Type B pancreatic cell (in vitro differentiated cells): Measurements from ENCODE around the gene HABP2. TPM values are rescaled to one million over a fixed set of nuclear protein-coding genes. Genes with fewer than 3 reads are reported as not detected.

Experiments used
- DNase-seq: peaks from one replicate; pipeline ENCODE4 v3.0.0; 2021; ENCODE audit warnings: mixed read lengths; ENCODE audit not compliant: unreplicated experiment; ENCODE audit errors: extremely low spot score
- H3K27ac Mint-ChIP-seq: 2 replicates; pipeline ENCODE4 v1.8.0; 2021; ENCODE audit warnings: mild to moderate bottlenecking, mixed read lengths
- H3K27me3 Mint-ChIP-seq: 2 replicates; pipeline ENCODE4 v1.8.0; 2021; ENCODE audit warnings: mixed read lengths
- H3K36me3 Mint-ChIP-seq: 2 replicates; pipeline ENCODE4 v1.8.0; 2021; ENCODE audit warnings: mixed read lengths
- H3K4me1 Mint-ChIP-seq: one replicate; pipeline ENCODE4 v1.8.0; 2021; ENCODE audit warnings: mixed read lengths; ENCODE audit not compliant: unreplicated experiment
- H3K4me3 Mint-ChIP-seq: 2 replicates; pipeline ENCODE4 v1.8.0; 2021; ENCODE audit warnings: mild to moderate bottlenecking, mixed read lengths
- H3K9me3 Mint-ChIP-seq: 2 replicates; pipeline ENCODE4 v1.8.0; 2021; ENCODE audit warnings: mixed read lengths
- CTCF ChIP-seq: fragments of 200-600 bp; sonication (generic); conservative IDR thresholded peaks from 2 replicates; pipeline ENCODE4 v1.5.0; 2021; ENCODE audit warnings: antibody characterized with exemption, mild to moderate bottlenecking
- total RNA-seq: library from RNA; stranded (reverse); gene quantifications from 2 replicates; pipeline ENCODE4 v1.2.1, GENCODE V29; 2021; ENCODE audit warnings: low replicate concordance

HABP2 gene
- total RNA-seq, 1 donor from 2014 or later = 7.5 TPM

GRCh38 chr10:113617086-113617485 is 64.2 kb downstream of the HABP2 start:
- Mint-ChIP-seq H3K4me1 (peaks cover 11% of the 10 kb centered on the region), H3K4me3 (no peak overlapping the region), H3K27me3 (peaks cover 62% of the 10 kb centered on the region), H3K27ac (no peak overlapping the region), H3K36me3 (no peaks in the 10 kb centered on the region), H3K9me3 (no peaks in the 10 kb centered on the region)
- no peak for TF ChIP-seq CTCF
- no peak for DNase-seq

GRCh38 chr10:113618338-113618737 is 65.5 kb downstream of the HABP2 start:
- no peak for DNase-seq
- H3K9me3 Mint-ChIP-seq = no peaks in the 10 kb centered on the region
- no peaks in the 10 kb centered on the region for H3K36me3 Mint-ChIP-seq
- H3K27me3 Mint-ChIP-seq = peaks cover 60% of the 10 kb centered on the region
- no peak overlapping the region for H3K27ac Mint-ChIP-seq
- H3K4me3 Mint-ChIP-seq = no peak overlapping the region
- TF ChIP-seq CTCF = no peak
- H3K4me1 Mint-ChIP-seq = peaks cover 11% of the 10 kb centered on the region

GRCh38 chr10:113619401-113619800 is 66.5 kb downstream of the HABP2 start:
- TF ChIP-seq CTCF = no peak
- H3K4me1 Mint-ChIP-seq = peaks cover 7% of the 10 kb centered on the region
- H3K4me3 Mint-ChIP-seq = no peak overlapping the region
- no peaks in the 10 kb centered on the region for H3K9me3 Mint-ChIP-seq
- H3K27me3 Mint-ChIP-seq = peaks cover 57% of the 10 kb centered on the region
- H3K36me3 Mint-ChIP-seq = no peaks in the 10 kb centered on the region
- H3K27ac Mint-ChIP-seq = no peak overlapping the region
- no peak for DNase-seq

- DNase-seq = no peak
- H3K4me3 Mint-ChIP-seq = no peak overlapping the region
- H3K27me3 Mint-ChIP-seq = peaks cover 58% of the 10 kb centered on the region
- no peaks in the 10 kb centered on the region for H3K9me3 Mint-ChIP-seq
- no peak overlapping the region for H3K27ac Mint-ChIP-seq
- peaks cover 4% of the 10 kb centered on the region for H3K4me1 Mint-ChIP-seq
- TF ChIP-seq CTCF = no peak
- no peaks in the 10 kb centered on the region for H3K36me3 Mint-ChIP-seq
Measured at GRCh38 chr10:113620511-113620910, 67.7 kb downstream of the HABP2 start.

GRCh38 chr10:113620936-113621335 is 68.1 kb downstream of the HABP2 start:
- no peak for TF ChIP-seq CTCF
- DNase-seq = no peak
- H3K27me3 Mint-ChIP-seq = peaks cover 54% of the 10 kb centered on the region
- no peaks in the 10 kb centered on the region for H3K36me3 Mint-ChIP-seq
- peaks cover 4% of the 10 kb centered on the region for H3K4me1 Mint-ChIP-seq
- no peak overlapping the region for H3K27ac Mint-ChIP-seq
- H3K9me3 Mint-ChIP-seq = no peaks in the 10 kb centered on the region
- H3K4me3 Mint-ChIP-seq = no peak overlapping the region

- TF ChIP-seq CTCF = no peak
- no peak for DNase-seq
- Mint-ChIP-seq H3K36me3 (no peaks in the 10 kb centered on the region), H3K9me3 (no peaks in the 10 kb centered on the region), H3K4me1 (peaks cover 2% of the 10 kb centered on the region), H3K4me3 (no peak overlapping the region), H3K27me3 (peaks cover 47% of the 10 kb centered on the region), H3K27ac (no peak overlapping the region)
Measured at GRCh38 chr10:113621799-113622198, 68.9 kb downstream of the HABP2 start.
